Activated effector memory CD4-positive, alpha-beta T cell treated with Interleukin-2 at 50 U/mL for 16 hours (primary cell): ENCODE measurements around the gene BEST4.
A peak's percentile ranks its signal among the peaks of the same experiment; 100 is the strongest.
"Not testable (repeated sequence)": the region's sequence is repeated elsewhere in the genome, so short reads cannot be mapped to it uniquely, and the experiment has no call there.

Experiments
- DNase-seq: peaks from one replicate; pipeline ENCODE4 v3.0.0-alpha.2; 2020

BEST4 gene

GRCh38 chr1:44788120-44788860 lies at the start of gene BEST4:
Gene BEST4 (minus strand): TSS chr1:44788170. CDS start chr1:44787705, 465 bp downstream.
- DNase-seq: no peak

- peak; percentile 76 for DNase-seq
These were observed 48.0 kb upstream of the BEST4 start for GRCh38 chr1:44835738-44836675.

- DNase-seq: no peak
These were observed 46.4 kb upstream of the BEST4 start for GRCh38 chr1:44834328-44834727.

- DNase-seq: no peak
These were observed 44.2 kb upstream of the BEST4 start for GRCh38 chr1:44832056-44832705.

- no peak for DNase-seq
These were observed 43.5 kb upstream of the BEST4 start for GRCh38 chr1:44831516-44831915.

- no peak for DNase-seq
These were observed 42.9 kb upstream of the BEST4 start for GRCh38 chr1:44830900-44831304.

- DNase-seq: no peak
These were observed 41.8 kb upstream of the BEST4 start for GRCh38 chr1:44829506-44830384.

GRCh38 chr1:44828841-44829440 lies 41.0 kb upstream of the BEST4 start:
- no peak for DNase-seq

- no peak for DNase-seq
These were observed 40.2 kb upstream of the BEST4 start for GRCh38 chr1:44828003-44828651.

- DNase-seq: no peak
These were observed 39.4 kb upstream of the BEST4 start for GRCh38 chr1:44827197-44828002.

GRCh38 chr1:44826375-44827196 lies 38.6 kb upstream of the BEST4 start:
- no peak for DNase-seq

- not testable (repeated sequence) for DNase-seq
These were observed 36.4 kb upstream of the BEST4 start for GRCh38 chr1:44824392-44824791.

GRCh38 chr1:44822981-44823451 lies 35.0 kb upstream of the BEST4 start:
- DNase-seq: no peak

GRCh38 chr1:44822131-44822701 lies 34.2 kb upstream of the BEST4 start:
- DNase-seq: no peak

- no peak for DNase-seq
These were observed 33.3 kb upstream of the BEST4 start for GRCh38 chr1:44821240-44821715.

GRCh38 chr1:44820328-44821239 lies 32.6 kb upstream of the BEST4 start:
- DNase-seq: no peak

- peak; percentile 72 for DNase-seq
These were observed 31.8 kb upstream of the BEST4 start for GRCh38 chr1:44819608-44820327.
